HG03175 (cell line): ENCODE data around the gene TBX18.

Source experiments
- ATAC-seq: cut with Tn5 transposase; IDR thresholded peaks from one replicate; pipeline ENCODE4 v1.9.1; 2021; ENCODE audit warnings: mild to moderate bottlenecking, moderate library complexity; ENCODE audit not compliant: unreplicated experiment

Gene TBX18

GRCh38 chr6:84764332-84765049 lies at the start of gene TBX18:
Gene TBX18, minus strand, starts transcription at chr6:84764598. Its CDS starts 417 bp downstream, at chr6:84764181.
- ATAC-seq = no peak

GRCh38 chr6:84811351-84811750 lies 47.0 kb upstream of the TBX18 start:
- ATAC-seq = no peak

- no peak for ATAC-seq
Measured at GRCh38 chr6:84809455-84809854, 45.1 kb upstream of the TBX18 start.

- no peak for ATAC-seq
Measured at GRCh38 chr6:84808491-84809061, 44.2 kb upstream of the TBX18 start.

GRCh38 chr6:84805145-84805544 lies 40.7 kb upstream of the TBX18 start:
- ATAC-seq = no peak

GRCh38 chr6:84804720-84805119 lies 40.3 kb upstream of the TBX18 start:
- no peak for ATAC-seq

GRCh38 chr6:84801250-84801649 lies 36.9 kb upstream of the TBX18 start:
- ATAC-seq = no peak

- no peak for ATAC-seq
Measured at GRCh38 chr6:84798257-84798656, 33.9 kb upstream of the TBX18 start.

GRCh38 chr6:84796343-84796742 lies 31.9 kb upstream of the TBX18 start:
- ATAC-seq = no peak

GRCh38 chr6:84791927-84792326 lies 27.5 kb upstream of the TBX18 start:
- ATAC-seq = no peak

- ATAC-seq = no peak
Measured at GRCh38 chr6:84791233-84791632, 26.8 kb upstream of the TBX18 start.

GRCh38 chr6:84789170-84789569 lies 24.8 kb upstream of the TBX18 start:
- ATAC-seq = no peak

GRCh38 chr6:84788689-84789088 lies 24.3 kb upstream of the TBX18 start:
- ATAC-seq = no peak

- ATAC-seq = no peak
Measured at GRCh38 chr6:84785671-84786070, 21.3 kb upstream of the TBX18 start.

- no peak for ATAC-seq
Measured at GRCh38 chr6:84779917-84780316, 15.5 kb upstream of the TBX18 start.

- no peak for ATAC-seq
Measured at GRCh38 chr6:84779380-84779779, 15.0 kb upstream of the TBX18 start.

GRCh38 chr6:84777888-84778287 lies 13.5 kb upstream of the TBX18 start:
- ATAC-seq = no peak

- ATAC-seq = no peak
Measured at GRCh38 chr6:84776392-84776791, 12.0 kb upstream of the TBX18 start.

- ATAC-seq = no peak
Measured at GRCh38 chr6:84775751-84776150, 11.4 kb upstream of the TBX18 start.

- peak; percentile 13 for ATAC-seq
Measured at GRCh38 chr6:84774985-84775284, 10.5 kb upstream of the TBX18 start.

GRCh38 chr6:84774157-84774984 lies 10.0 kb upstream of the TBX18 start:
- peak; percentile 61 for ATAC-seq
